GM18517 (cell line): Measurements from ENCODE around the gene NFX1.
"Not testable (repeated sequence)": the region's sequence is repeated elsewhere in the genome, so short reads cannot be mapped to it uniquely, and the experiment has no call there.

Experiments used
- ATAC-seq: cut with Tn5 transposase; IDR thresholded peaks from one replicate; pipeline ENCODE4 v1.9.1; 2021; ENCODE audit warnings: mild to moderate bottlenecking, moderate library complexity; ENCODE audit not compliant: unreplicated experiment

NFX1 gene

DNA sequence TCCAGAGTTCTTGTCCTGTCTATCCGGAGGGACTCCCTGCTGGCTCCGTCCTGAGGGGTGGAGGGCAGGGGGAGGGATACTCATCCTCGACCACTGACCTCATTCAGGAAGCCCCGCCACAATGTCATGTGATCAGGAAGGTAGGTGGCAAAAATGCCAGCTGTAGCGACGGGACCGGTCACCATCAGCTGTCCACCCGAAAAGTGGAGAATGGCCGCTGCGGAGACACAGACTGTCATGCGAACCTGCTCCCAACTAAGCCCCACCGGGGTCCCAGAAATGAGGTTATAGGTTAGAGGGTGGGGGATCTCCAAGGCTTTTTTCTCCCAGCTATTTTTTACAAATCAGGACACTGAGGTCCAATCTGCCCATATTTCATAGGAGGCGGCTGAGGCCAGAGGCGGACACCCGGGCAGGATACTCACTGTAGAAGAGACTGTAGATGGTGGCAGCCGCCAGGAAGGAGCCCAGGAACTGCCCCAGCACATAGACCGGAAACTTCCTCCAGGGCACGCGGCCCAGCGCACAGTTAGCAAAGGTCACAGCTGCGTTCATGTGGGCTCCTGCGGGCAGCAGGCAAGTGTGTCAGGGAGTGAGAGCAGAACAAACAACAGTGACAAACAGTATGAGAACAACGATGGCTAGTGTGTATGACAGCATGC, 95.8 kb downstream of the NFX1 start:
- ATAC-seq = not testable (repeated sequence)

DNA sequence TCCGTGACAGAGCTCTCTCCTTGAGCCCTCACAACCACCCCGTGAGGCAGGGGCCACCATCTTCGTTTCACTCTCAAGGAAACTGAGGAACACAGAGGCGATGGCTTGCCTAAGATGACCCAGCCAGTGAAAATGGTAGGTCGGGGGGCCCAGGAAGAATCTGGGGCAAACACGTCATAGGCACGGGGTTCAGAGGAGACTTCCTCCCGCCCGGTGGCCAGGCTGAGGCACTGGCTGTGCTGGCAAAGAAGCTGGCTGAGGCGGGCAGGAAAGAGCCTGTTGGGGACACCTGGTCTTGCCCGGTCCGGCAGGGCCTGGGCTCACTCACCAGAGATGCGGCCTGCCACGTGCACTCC, 96.3 kb downstream of the NFX1 start:
- ATAC-seq = not testable (repeated sequence)

DNA sequence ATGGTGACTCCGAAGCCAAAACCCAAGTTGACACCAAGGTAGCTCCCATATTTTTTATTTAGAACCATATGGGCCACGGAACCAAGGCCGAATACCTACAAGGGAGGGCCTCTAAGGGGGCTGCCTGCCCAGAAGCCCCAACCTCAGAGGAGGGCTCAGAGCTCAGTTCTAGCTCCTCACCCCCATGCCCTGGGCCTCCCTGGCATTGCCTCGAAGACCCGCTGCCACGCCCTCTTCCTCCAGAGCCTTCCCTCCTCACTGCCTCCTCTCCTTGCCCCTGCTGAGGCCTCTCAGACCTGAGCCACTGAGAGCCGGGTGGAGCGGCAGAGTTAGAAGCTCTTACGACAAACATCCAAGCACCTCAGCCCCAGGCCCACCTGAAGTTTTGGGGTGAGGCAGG, 96.7 kb downstream of the NFX1 start:
- ATAC-seq = not testable (repeated sequence)

DNA sequence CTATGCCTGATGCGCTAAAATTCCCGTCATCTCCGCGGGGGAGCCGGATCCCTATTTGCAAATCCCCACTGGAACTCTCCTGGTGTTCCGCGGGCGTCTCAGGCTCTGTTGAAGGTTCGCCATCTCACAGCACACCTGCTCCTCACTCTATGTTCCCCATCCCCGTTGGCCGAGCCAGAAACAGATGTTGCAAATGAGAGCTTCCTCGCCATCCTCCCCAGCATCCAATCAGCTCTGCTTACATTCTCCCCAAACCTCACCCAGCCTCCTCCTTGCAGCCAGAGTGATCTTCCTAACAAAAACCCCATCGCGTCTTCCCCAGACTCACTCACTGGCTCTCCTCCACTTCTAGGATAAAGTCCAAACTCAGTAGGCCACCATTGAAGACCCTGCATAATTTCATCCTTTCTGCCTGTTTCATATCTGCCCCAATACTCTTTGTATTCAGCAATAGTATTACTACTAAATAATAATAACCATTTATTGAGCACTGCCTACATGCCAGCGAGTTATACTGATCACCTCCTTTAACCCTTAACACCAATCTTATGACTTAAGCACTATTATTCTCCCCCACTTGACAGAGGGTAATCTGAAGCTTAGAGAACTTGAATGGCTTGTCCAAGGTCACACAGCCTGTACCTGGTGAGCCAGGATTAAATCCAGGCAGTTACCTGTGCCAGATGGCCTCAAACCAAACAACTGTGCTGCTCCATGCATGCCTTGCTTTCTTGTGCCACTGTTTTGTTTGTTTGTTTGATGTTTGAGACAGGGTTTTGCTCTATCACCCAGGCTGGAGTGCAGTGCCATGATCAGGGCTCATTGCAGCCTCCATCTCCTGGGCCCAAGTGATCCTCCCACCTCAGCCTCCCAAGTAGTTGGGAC, 98.0 kb downstream of the NFX1 start:
- no peak for ATAC-seq

DNA sequence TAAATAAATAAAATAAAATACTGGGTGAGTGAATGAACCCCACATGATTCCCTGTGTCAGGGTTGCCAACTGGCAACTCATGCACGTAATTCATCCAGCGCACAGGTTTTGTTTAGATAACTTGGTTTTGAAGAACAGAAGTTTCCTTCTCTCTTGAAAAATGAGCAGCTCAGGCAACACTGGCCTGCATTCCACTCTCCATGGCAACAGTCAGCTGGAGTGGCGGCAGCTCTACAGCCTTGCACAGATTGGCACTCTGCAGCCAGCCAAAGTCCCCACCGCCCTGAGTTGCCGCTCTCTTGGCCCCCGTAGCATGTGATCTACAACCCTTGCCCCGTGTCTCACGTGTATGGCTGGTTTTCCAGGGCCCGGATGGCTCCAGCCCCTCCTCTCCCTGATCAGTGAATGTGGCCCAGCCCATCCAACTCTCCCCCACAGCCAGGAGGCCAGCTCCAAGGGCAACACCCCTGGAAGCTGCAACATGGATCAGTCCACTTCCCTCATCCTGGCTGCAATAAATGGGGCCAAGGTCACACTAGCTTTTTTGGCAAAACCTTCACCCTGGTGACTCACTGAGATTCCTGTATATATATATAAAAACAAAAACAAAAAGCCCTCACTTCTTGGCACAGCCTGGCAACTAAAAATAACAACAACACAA, 100.9 kb downstream of the NFX1 start:
- not testable (repeated sequence) for ATAC-seq

DNA sequence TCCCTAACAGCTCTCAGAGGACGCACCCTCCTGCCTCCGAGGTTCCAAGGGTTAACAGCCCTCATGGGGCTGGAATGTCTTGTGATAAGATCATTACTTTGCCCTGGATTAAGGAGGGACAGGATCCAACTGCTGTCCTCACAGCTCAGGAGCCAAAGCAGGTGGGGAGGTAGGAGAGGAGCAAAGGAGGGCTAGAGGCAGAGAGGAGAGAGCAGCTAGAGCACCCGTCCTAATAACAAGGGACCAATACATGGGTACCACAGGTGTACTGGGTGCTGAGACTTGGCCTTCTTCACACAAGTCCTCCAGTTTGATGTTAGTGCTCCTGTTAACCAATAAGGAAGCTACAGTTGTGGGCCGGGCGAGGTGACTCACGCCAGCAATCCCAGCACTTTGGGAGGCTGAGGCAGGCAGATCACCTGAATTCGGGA, 102.3 kb downstream of the NFX1 start:
- ATAC-seq = not testable (repeated sequence)

DNA sequence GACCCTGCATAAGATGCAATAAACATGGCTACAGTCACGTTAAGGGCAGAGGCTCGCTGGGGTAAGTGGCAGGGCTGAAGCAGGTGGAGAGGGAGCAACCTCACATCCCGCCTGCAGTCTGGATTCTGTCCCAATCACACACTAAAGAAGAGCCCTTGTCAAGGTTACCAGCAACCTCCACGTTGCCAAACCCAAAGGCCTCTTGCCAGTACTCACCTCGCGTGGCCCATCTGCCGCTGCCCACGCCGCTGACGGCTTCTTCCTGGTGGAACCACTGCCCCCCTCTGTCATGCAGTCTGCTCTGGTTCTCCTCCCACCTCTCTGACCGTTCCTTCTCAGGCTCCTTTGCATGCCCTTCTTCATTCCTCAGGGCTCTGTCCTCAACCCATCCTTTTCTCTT, 103.3 kb downstream of the NFX1 start:
- ATAC-seq = no peak

DNA sequence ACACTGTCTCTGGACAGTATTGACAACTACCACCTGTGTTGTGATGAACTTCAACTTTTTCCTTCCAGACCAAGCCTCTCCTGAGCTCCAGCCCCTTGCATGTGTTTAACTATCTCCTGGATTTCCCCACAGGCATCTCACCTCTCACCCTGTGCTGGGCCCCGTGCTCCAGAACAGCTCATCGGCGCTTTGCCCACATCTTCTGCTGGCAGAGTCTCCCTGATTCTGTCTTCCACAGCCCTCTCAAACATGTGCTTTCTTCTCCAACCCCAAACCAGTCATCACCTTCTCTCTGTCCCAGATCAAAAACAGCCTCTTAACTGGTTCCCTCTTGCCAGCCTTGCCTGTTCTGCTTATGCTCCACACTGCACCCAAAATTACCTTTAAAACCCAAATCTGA, 103.7 kb downstream of the NFX1 start:
- not testable (repeated sequence) for ATAC-seq

DNA sequence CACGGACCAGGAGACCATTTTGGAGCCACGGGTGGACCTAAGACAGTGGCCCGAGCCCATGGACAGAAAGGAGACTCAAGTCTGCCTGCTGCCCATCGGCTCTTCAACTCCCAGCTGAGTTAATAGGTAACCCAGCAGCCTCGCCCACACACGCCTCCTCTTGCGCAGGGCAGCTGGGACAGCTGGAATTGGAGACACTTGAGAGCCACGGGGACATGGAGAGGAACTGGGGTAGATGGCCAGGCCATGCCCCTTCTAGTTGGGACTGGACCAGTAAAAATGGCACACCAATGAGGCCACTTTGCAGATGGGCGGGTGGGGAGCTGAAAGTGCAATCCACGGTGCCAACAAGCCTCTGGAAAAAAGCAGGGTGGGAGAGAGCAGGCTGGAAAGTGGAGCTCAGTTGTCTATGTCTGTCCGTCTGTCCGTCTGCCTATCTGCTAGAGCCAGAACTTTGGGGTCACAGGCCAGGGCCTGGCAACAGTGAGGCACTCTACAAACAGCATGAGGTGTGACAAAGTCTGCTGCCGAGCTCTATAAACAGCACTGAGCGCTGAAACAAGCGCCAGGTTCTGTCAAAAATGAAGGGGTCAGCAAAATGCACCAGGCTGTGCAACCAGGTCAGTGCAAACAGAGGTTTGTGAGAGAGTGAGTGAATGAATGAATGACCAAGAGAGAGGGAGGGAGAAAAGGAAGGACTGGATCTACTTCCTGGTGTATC, 105.0 kb downstream of the NFX1 start:
- not testable (repeated sequence) for ATAC-seq

DNA sequence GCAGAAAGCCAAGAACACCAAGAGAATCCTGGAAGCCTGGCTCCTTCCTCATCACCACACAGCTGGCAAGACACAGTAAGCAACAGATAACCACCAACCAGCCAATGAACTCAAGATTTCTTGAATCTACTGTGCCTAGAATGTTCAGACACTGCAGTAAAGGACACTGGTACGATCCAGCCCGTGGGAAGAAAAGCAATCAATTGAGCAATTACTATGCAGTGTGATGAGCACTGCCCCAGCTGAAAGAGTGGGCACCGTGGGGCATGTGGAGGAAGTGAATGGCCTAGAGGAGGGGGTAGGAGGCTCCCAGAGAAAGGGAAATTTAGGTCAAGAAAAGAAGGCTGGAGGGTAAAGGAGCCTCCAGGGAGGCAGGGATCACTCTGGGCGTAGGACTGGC, 107.5 kb downstream of the NFX1 start:
- ATAC-seq = not testable (repeated sequence)

DNA sequence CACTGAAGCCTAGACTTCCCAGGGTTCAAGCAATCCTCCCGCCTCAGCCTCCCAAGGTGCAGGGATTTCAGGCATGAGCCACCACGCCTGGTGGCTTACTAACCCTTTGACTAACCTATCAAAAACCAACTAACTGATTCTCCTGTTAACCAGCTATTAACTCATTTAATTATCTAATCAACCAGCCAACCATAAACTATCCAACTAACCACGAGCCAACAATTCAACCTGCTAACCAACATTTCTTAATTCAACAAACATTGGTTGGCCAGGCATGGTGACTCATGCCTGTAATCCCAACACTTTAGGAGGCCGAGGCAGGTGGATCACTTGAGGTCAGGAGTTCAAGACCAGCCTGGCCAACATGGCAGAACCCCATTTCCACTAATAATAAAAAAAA, 108.7 kb downstream of the NFX1 start:
- not testable (repeated sequence) for ATAC-seq

DNA sequence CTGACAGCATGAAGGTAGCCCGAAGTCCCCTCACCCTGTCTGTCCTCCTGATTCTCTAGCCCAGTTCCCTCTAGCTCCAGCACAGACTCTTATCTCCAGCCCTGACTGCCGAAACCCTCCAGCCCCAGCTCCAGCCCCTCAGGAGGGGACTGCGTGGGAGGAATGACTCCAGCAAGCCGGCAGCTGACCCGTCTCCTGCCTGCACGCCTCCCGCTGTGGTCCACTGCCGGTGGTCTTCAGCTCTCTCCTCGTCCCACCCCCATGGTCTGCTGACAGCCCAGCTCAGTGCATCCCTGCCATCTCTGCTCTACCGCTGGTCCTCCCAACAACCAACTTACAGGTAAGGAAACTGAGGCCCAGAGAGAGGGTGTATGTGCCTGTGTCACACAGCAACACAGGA, 111.5 kb downstream of the NFX1 start:
- ATAC-seq = not testable (repeated sequence)

DNA sequence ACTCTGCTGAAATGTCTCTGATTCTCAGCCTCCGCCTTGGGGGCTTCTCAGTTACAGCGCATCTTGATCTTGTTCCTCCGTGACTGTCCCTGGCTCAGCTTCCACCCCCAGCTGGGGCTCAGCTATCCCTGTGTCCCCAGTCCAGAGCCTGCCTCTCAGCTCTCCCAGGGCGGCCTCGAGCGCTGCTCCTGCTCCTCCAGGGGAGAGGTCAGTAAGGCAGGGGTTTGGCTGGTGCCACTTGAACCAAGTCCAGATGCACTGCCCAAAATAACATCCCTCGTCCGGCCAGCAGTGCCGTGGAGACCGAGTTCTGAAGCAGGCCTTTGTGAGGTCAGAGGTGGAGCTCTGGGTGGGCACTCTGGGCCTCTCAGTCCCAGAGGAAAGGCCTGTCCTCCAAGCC, 112.1 kb downstream of the NFX1 start, which contains the start of gene AQP7:
Gene AQP7 (minus strand): TSS at position 198 of the 400 bp plus-strand sequence. CDS start 1,306 bp downstream, outside the sequence.
- not testable (repeated sequence) for ATAC-seq

DNA sequence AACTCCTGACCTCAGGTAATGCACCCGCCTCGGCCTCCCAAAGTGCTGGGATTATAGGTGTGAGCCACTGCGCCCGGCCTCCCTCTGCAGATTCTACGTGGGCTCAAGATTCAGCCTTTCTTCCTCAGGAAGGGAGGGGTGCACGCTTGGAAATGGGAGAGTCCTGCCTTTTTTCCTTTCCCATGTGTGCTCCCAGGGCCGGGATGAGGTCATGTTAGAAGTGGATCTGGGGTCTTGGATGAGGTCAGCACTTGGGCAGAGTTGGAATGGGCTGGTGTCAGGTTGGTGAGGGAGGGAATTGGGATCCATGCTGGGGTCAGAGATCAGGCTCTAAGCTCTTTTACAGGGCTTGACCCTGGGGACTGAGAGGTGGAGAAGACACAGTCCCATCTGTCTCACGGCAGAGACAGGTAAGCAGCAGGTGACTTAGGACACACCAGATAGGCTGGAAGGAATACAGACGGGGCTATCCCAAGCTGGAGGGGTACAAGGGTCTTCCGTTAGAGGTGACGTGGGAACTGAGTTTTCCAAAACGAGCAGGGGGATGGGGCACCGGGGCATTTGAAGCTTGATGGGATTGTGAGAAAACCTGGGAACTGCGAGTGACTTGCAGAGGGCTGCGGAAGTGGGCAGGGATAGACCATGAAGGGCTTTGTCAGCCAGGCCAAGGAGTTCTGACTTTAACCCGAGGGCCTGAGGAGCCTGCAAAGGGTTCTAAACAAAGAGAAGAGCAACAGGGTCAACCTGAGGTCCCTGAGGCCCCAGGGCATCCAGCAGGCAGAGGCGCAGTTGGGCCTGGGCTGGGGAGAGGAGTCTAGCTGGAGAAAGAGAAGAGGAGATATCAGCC, 113.8 kb downstream of the NFX1 start:
- ATAC-seq = no peak

DNA sequence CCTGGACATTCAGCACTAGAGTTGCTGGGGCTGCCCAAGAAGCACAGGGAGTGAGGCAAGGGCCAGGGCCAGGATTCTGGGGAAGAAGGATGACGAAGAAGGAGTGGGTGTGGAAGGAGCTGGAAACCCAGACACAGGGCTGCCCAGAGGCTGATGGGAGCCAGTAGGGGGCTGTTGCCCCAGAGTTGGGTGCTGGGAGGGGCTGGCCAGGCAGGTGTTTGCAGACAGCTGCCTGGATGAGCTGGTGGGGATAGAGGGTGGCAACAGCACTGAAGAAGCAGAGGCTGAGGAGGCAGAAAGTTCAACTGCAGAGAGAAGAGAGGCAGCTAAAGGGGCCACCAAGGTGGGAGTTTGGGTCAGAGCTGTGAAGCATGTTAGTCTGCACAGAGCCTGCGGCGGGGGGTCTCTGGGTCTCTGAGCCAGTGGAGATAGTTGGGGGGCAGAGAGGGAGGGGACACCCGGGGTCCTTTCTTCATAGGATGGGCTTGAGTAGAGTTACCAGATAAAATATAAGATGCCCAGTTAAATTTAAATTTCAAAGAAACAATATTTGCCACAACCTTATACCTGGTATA, 114.6 kb downstream of the NFX1 start:
- ATAC-seq = no peak

DNA sequence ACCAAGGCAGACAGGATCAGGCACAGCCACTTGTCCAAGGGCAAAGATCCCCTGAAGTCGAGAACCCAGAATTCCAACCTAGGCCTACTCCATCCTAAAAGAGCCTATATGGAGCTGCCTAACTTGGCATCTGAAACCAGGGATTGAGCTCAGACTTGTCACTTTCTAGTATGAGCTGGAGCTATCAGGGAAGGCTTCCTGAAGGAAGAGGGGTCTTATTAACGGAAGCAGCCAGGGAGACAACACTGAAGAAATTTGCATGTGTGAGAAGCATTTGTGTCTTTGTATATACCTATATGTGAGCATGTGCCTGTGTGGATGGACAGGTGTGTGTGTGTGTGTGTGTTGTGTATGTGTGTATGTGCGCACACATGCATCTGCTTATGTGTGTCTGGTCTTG, 116.7 kb downstream of the NFX1 start:
- ATAC-seq = no peak

DNA sequence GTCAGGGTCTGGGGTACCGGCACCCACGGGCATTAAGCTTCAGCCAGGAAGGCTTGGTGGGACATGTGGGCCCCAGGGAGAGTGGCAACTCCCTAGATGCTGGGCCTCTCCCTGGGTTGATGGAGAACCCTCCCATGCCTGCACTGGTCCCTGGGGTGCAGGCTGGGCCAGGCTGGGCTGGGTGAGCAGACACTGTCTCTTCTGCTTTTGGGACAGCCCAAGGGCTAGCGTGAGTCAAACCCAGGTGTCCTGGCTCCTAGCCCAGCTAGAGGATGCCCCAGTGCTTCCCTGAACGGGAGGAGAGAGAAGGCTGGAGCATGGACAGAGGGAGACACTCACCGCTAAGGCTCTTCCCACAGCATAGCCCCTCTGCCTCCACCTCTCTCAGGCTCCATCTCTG, 117.8 kb downstream of the NFX1 start:
- ATAC-seq = no peak

DNA sequence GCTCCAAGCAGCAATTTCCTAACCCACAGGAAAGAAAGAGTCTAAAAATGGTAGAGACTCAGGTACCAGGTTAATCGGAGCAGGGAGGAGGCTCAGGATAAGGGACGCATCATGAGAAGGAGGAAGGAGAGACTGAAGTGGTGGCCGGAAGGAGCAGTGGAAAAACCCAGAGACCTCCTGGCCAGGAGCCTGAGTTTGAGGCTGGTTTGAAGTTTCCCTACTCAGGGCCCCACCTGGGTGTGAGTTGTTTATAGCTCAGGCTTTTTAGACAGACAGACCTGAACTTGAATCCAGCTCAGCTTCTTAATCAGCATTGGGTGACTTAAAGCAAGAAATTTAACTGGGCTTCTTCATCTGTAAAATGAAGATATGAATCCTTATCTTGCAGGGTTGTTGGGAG, 124.0 kb downstream of the NFX1 start:
- no peak for ATAC-seq

DNA sequence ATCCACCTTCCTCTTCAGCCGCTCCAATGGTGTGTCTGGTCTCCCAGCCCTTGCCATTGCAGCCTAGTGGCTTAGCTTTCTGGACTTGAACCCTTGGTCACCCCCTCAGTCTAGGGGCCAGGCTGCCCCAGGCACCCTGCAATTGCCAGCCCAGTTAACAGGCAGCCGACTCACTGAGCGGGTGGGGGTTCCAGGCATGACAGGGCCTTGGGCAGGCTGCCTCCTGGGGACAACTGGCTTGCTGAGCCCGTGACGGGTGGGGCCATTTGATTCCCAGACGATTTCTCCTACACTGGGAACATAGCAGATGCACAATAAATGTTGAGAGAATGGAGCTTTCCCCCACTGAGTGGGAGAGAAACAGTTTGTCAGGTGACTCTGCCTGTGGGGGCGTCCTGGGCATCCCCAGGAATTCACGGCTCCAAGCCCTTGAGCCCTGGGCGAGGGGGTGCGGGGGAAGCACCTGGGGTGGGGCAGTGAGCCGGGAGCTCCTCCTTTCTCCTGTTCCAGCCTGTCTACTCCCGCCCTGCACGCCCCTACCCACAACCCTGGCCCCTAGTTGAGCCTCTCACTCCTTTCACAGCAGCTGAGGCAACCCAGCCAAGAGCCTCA, 124.7 kb downstream of the NFX1 start:
- ATAC-seq = no peak
